AG04449 (cell line): ENCODE measurements around the gene USP36.

Source experiments
- CTCF ChIA-PET: fragments of 350-600 bp; formaldehyde crosslinking; extraction: SDS; loops from one replicate; lab custom pipeline; 2021; ENCODE audit warnings: antibody characterized with exemption; lab: Yijun Ruan, JAX
- POLR2A ChIA-PET: fragments of 400-600, 350-600 bp; formaldehyde crosslinking; extraction: SDS; loops from one replicate; lab custom pipeline; 2020; ENCODE audit warnings: antibody characterized with exemption, inconsistent platforms; lab: Yijun Ruan, JAX
- DNase-seq: peaks from one replicate; pipeline ENCODE4 v3.0.0-alpha.2; 2010; ENCODE audit warnings: low read depth, low spot score
- H3K4me3 ChIP-seq: 2 replicates; pipeline ENCODE4 v1.5.1; 2011; ENCODE audit warnings: low read depth, mild to moderate bottlenecking, control low read depth, low read length
- TF ChIP-seq, protein P1 (sequence below): IDR thresholded peaks from one replicate; pipeline ENCODE4 v1.5.1; 2011; ENCODE audit warnings: mild to moderate bottlenecking, moderate library complexity, low read length, control low read depth, inconsistent platforms; ENCODE audit not compliant: insufficient read depth; ENCODE audit errors: missing control alignments

Gene USP36

DNA sequence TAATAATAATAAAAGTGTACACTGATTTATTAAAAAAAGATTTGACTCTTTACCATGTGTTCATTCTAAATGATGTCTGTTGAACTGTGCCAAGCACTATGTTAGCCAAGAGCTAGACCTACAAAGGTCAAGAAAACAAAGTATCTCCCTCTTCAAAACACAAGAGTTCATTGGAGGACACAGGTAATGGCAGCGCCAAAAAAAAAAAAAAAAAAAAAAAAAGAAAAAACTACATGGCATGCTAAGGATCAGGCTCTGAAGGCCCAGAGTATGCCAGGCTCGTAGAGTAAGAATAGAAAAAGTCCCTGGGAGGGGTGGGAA, 93.7 kb downstream of the USP36 start:
- no peak overlapping the region for H3K4me3 ChIP-seq
- CTCF ChIA-PET, result interaction anchor here (0.8 to 3.2 kb wide), 11 partner anchors 8 to 259 kb away, joined by 3 to 27 read pairs (median 6); no protein-coding TSS in a partner anchor
- TF ChIP-seq, protein P1, sequence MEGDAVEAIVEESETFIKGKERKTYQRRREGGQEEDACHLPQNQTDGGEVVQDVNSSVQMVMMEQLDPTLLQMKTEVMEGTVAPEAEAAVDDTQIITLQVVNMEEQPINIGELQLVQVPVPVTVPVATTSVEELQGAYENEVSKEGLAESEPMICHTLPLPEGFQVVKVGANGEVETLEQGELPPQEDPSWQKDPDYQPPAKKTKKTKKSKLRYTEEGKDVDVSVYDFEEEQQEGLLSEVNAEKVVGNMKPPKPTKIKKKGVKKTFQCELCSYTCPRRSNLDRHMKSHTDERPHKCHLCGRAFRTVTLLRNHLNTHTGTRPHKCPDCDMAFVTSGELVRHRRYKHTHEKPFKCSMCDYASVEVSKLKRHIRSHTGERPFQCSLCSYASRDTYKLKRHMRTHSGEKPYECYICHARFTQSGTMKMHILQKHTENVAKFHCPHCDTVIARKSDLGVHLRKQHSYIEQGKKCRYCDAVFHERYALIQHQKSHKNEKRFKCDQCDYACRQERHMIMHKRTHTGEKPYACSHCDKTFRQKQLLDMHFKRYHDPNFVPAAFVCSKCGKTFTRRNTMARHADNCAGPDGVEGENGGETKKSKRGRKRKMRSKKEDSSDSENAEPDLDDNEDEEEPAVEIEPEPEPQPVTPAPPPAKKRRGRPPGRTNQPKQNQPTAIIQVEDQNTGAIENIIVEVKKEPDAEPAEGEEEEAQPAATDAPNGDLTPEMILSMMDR, result no peak
- DNase-seq, result no peak
- POLR2A ChIA-PET, result no interaction called here

DNA sequence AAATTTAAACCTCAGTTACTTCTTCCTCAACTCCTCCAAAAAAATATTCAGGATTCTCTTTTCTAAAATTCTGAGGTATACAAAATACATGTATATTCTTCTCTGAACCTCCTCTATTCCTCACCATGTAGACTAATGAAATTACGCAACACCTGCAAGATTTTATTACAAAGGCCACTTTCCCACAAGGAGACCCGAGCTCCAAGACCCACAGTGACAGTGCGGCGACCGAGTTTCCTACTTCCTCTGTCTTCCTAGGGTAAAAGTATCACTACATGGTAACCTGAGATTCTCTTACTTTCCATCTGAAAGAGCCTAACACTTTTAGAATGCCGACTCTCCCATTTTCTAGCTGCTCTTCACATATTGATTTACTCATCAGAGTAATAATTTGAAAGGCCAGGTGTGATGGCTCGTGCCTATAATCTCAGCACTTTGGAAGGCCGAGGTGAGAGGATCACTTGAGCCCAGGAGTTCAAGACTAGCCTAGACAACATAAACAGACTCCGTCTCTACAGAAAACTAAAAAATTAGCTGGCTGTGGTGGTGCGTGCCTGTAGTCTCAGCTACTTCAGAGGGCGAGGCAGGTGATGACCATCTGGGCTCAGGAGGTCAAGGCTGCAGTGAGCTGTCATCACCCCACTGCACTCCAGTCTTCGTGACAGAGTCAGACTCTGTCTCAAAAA, 94.2 kb downstream of the USP36 start:
- POLR2A ChIA-PET, result no interaction called here
- TF ChIP-seq, protein P1, result no peak
- CTCF ChIA-PET, result interaction anchor here (0.8 to 3.2 kb wide), 12 partner anchors 9 to 259 kb away, joined by 3 to 27 read pairs (median 6); no protein-coding TSS in a partner anchor
- no peak for DNase-seq
- H3K4me3 ChIP-seq, result no peak overlapping the region
